ENCODE measurements around the gene SMG6. TPM values are rescaled to one million over a fixed set of nuclear protein-coding genes. Genes with fewer than 3 reads are reported as not detected.

Gene SMG6
- total RNA-seq, 1 donor from 2014 or later: 38.1 TPM

- Mint-ChIP-seq H3K4me3 (ENCODE audit: unreplicated experiment) (no peak overlapping the region), H3K27me3 (ENCODE audit: unreplicated experiment) (peaks cover 10% of the 10 kb centered on the region), H3K36me3 (ENCODE audit: low read depth, unreplicated experiment) (peaks cover 6% of the 10 kb centered on the region), H3K9me3 (ENCODE audit: unreplicated experiment) (no peaks in the 10 kb centered on the region), H3K27ac (ENCODE audit: unreplicated experiment) (no peak overlapping the region), H3K4me1 (ENCODE audit: unreplicated experiment) (no peaks in the 10 kb centered on the region)
- no peak for TF ChIP-seq CTCF (IDR thresholded peaks at IDR 0.05; ENCODE audit: unreplicated experiment)
- DNase-seq (ENCODE audit: low spot score): no peak
Measured at GRCh38 chr17:2012499-2012898, 291.1 kb downstream of the SMG6 start.

- H3K9me3 Mint-ChIP-seq (ENCODE audit: unreplicated experiment): no peaks in the 10 kb centered on the region
- H3K4me3 Mint-ChIP-seq (ENCODE audit: unreplicated experiment): no peak overlapping the region
- no peak for DNase-seq (ENCODE audit: low spot score)
- peaks cover 10% of the 10 kb centered on the region for H3K27me3 Mint-ChIP-seq (ENCODE audit: unreplicated experiment)
- TF ChIP-seq CTCF (IDR thresholded peaks at IDR 0.05; ENCODE audit: unreplicated experiment): no peak
- H3K27ac Mint-ChIP-seq (ENCODE audit: unreplicated experiment): no peak overlapping the region
- H3K4me1 Mint-ChIP-seq (ENCODE audit: unreplicated experiment): no peaks in the 10 kb centered on the region
- peaks cover 6% of the 10 kb centered on the region for H3K36me3 Mint-ChIP-seq (ENCODE audit: low read depth, unreplicated experiment)
Measured at GRCh38 chr17:2011411-2012371, 291.9 kb downstream of the SMG6 start.

Small RNA genes lying within 50 kb of the gene (microRNA-seq; reads per million reads assigned to microRNA genes)
- gene MIR132 (ENCODE audit: unreplicated experiment): 69.4 reads per million, percentile 79 among the genes with 10 or more reads in this experiment
- 3.6 reads per million, percentile 42 among the genes with 10 or more reads in this experiment for gene MIR212 (ENCODE audit: unreplicated experiment)

Other genes with a start within 250 kb of the SMG6 start
- 0.72 TPM for gene HIC1, start 248.7 kb downstream of the SMG6 start, total RNA-seq (ENCODE audit: unreplicated experiment)
- 27.8 TPM for gene SRR, start 165 bp upstream of the SMG6 start, total RNA-seq (ENCODE audit: unreplicated experiment)
- 20.9 TPM for gene TSR1, start 32.7 kb upstream of the SMG6 start, total RNA-seq (ENCODE audit: unreplicated experiment)
- 65.4 TPM for gene SGSM2, start 33.7 kb upstream of the SMG6 start, total RNA-seq (ENCODE audit: unreplicated experiment)
- 16.2 TPM for gene MNT, start 97.3 kb upstream of the SMG6 start, total RNA-seq (ENCODE audit: unreplicated experiment)
- 24.9 TPM for gene METTL16, start 208.1 kb upstream of the SMG6 start, total RNA-seq (ENCODE audit: unreplicated experiment)

Data from endothelial cell (in vitro differentiated cells).